ENCODE measurements around the gene KCNK18.

DNA sequence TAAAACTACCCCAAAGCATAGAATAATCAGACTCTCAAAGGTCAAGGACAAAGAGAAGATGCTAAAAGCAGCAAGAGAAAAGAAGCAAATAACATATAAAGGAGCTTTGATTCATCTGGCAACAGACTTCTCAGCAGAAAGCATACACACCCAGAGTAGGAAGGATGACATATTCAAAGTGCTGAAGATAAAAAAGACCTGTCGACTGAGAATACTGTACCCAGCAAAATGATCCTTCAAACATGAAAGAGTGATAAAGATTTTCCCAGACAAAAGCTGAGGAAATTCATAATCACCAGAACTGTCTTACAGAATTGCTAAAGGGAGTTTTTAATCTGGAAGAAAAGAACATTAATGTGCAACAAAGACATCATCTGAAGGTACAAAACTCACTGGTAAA is 14.9 kb downstream of the KCNK18 start:
- TF ChIP-seq, protein P1, sequence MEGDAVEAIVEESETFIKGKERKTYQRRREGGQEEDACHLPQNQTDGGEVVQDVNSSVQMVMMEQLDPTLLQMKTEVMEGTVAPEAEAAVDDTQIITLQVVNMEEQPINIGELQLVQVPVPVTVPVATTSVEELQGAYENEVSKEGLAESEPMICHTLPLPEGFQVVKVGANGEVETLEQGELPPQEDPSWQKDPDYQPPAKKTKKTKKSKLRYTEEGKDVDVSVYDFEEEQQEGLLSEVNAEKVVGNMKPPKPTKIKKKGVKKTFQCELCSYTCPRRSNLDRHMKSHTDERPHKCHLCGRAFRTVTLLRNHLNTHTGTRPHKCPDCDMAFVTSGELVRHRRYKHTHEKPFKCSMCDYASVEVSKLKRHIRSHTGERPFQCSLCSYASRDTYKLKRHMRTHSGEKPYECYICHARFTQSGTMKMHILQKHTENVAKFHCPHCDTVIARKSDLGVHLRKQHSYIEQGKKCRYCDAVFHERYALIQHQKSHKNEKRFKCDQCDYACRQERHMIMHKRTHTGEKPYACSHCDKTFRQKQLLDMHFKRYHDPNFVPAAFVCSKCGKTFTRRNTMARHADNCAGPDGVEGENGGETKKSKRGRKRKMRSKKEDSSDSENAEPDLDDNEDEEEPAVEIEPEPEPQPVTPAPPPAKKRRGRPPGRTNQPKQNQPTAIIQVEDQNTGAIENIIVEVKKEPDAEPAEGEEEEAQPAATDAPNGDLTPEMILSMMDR (IDR thresholded peaks at IDR 0.05; ENCODE audit: insufficient read depth, low read depth, low read length) = no peak
- no peak for TF ChIP-seq EZH2 (IDR thresholded peaks at IDR 0.05; ENCODE audit: insufficient read depth, low read length)

Data from astrocyte (in vitro differentiated cells and primary cell).